Esophagus (tissue), 2 donors: ENCODE data around the gene AGTPBP1. TPM values are rescaled to one million over a fixed set of nuclear protein-coding genes. Genes with fewer than 3 reads are reported as not detected.
"Not testable (repeated sequence)": the region's sequence is repeated elsewhere in the genome, so short reads cannot be mapped to it uniquely, and the experiment has no call there.

ENCODE experiments used
- H3K27ac ChIP-seq, 2 donors: one replicate each; pipeline ENCODE4 v1.5.1; 2013; ENCODE audit warnings: low read depth in 2 of 2, mild to moderate bottlenecking in 2 of 2, inconsistent platforms in 1 of 2, low read length in 1 of 2, moderate library complexity in 1 of 2
- H3K27me3 ChIP-seq, 2 donors: one replicate each; pipeline ENCODE4 v1.6.1; 2013; ENCODE audit warnings: low read length in 2 of 2, control low read depth in 1 of 2, mild to moderate bottlenecking in 1 of 2; ENCODE audit not compliant: insufficient read depth in 2 of 2, control insufficient read depth in 1 of 2
- H3K36me3 ChIP-seq, 2 donors: one replicate each; pipeline ENCODE4 v1.6.1; 2013; ENCODE audit warnings: low read length in 1 of 2; ENCODE audit not compliant: control insufficient read depth in 2 of 2, insufficient read depth in 2 of 2
- H3K4me1 ChIP-seq, 2 donors: one replicate each; pipeline ENCODE4 v1.6.1; 2013; ENCODE audit warnings: low read length in 1 of 2; ENCODE audit not compliant: control insufficient read depth in 2 of 2, insufficient read depth in 2 of 2
- H3K4me3 ChIP-seq, 2 donors: one replicate each; pipeline ENCODE4 v1.5.1; 2013; ENCODE audit warnings: low read length in 2 of 2, mild to moderate bottlenecking in 2 of 2, low read depth in 1 of 2, moderate library complexity in 1 of 2
- H3K9me3 ChIP-seq, 2 donors: one replicate each; pipeline ENCODE4 v1.6.1; 2013; ENCODE audit warnings: mild to moderate bottlenecking in 2 of 2, low read depth in 1 of 2, low read length in 1 of 2, moderate library complexity in 1 of 2; ENCODE audit not compliant: control insufficient read depth in 2 of 2, insufficient read depth in 1 of 2
- WGBS, 2 donors: extraction: QIAGEN DNeasy Blood & Tissue Kit; methylation state at CpG; one replicate each; pipeline ENCODE4 v1.1.7; 2013; 5-methylcytosine and 5-hydroxymethylcytosine counted together
- polyA plus RNA-seq, 2 donors: library from polyadenylated mRNA; stranded (reverse); fragments of 200-250 nt; gene quantifications; one replicate each; pipeline ENCODE4 v1.2.3, GENCODE V29; 2013
- donor health status: healthy with polysubstance abuse.
- donor health status: Bipolar disorder and iron deficiency.

AGTPBP1 gene, protein sequence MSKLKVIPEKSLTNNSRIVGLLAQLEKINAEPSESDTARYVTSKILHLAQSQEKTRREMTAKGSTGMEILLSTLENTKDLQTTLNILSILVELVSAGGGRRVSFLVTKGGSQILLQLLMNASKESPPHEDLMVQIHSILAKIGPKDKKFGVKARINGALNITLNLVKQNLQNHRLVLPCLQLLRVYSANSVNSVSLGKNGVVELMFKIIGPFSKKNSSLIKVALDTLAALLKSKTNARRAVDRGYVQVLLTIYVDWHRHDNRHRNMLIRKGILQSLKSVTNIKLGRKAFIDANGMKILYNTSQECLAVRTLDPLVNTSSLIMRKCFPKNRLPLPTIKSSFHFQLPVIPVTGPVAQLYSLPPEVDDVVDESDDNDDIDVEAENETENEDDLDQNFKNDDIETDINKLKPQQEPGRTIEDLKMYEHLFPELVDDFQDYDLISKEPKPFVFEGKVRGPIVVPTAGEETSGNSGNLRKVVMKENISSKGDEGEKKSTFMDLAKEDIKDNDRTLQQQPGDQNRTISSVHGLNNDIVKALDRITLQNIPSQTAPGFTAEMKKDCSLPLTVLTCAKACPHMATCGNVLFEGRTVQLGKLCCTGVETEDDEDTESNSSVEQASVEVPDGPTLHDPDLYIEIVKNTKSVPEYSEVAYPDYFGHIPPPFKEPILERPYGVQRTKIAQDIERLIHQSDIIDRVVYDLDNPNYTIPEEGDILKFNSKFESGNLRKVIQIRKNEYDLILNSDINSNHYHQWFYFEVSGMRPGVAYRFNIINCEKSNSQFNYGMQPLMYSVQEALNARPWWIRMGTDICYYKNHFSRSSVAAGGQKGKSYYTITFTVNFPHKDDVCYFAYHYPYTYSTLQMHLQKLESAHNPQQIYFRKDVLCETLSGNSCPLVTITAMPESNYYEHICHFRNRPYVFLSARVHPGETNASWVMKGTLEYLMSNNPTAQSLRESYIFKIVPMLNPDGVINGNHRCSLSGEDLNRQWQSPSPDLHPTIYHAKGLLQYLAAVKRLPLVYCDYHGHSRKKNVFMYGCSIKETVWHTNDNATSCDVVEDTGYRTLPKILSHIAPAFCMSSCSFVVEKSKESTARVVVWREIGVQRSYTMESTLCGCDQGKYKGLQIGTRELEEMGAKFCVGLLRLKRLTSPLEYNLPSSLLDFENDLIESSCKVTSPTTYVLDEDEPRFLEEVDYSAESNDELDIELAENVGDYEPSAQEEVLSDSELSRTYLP
- polyA plus RNA-seq = 1 to 10 TPM; 3.9 to 4.0 TPM

DNA sequence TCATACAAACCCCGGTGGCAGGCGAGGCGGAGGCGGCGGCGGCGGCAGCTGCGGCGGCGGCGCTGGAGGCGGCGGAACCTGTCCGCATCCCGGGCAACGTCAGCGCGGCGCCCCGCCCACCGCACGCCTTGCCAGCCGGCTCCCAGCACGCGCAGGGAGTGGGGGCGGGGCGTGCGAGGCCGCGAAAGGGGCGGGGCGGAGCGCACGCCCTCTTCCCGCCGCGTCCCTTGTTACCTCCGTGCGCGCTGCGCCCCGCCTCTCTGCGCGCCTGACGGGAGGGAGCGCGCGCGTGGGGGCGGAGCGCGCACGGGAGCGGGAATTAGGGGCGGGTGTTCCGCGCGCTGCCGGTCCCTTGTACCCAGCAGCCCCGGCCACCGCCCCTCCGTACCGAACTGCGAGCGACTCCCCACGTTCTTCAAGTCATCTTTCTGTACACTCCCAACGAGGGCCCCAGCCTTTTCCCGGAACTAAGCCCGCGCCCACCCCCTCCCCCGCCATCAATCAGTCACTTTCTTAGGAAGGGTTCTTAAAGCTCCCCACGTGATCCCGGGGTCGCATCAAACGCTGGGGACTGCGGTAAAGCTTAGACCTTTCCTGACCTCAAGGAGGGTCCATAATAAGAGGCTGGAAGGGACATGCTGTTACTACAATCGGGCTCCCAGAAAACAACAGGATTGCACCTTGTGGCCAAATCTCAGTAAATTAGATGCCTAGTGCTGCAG is at the start of gene AGTPBP1:
Gene AGTPBP1, minus strand, starts transcription at position 80 of the 722 bp plus-strand sequence. CDS start 29,421 bp downstream, outside the sequence.
- Histone ChIP-seq H3K27ac (peak within 1 kb of the TSS; percentile 90 to 91), H3K36me3 (no peaks in the 10 kb centered on the region), H3K27me3 (no peaks in the 10 kb centered on the region), H3K9me3 (no peaks in the 10 kb centered on the region), H3K4me3 (peak within 1 kb of the TSS; percentile 69 to 98), H3K4me1 (no peaks in the 10 kb centered on the region)
- WGBS, 2 donors = 0 to 1% methylated on average over 38 to 77 of the region's 77 CpGs

DNA sequence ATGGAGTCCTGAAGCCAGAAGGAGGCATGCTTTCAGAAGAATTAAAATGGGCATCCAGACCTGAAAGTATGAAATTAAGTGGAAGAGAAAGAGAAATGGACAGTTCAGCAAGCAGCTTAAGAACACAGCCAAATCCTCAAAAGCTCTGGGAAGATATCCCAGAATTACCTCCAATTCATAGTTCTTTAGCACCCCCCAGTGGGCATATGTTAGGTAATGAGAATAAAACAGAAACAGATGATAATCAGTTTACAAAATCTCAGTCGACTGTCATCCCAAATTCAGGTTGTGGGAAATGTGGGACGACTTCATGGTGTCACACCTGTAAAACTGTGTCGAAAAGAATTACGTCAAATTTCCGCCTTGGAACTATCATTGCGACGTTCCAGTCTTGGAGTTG is 44.4 kb upstream of the AGTPBP1 start:
- H3K27ac ChIP-seq, H3K9me3 ChIP-seq, H3K4me3 ChIP-seq, H3K4me1 ChIP-seq, H3K27me3 ChIP-seq, H3K36me3 ChIP-seq: not testable (repeated sequence)
- 8 to 13% methylated on average over 3 to 7 of the region's 7 CpGs for WGBS, 2 donors

DNA sequence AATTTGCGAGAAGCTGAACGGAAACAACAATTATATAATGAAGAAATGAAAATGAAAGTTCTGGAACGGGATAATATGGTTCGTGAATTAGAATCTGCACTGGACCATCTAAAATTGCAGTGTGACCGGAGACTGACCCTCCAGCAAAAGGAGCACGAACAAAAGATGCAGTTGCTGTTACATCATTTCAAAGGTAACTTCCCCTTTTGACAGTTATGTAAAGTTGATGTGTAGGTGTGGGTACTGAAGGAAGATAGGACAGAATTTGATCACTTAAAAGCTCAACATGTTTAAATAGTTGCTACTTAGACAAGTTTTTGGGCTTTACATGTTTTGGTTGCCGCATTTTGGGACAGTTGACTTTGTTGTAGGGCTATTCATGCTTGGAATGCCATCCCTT is 32.1 kb upstream of the AGTPBP1 start:
- H3K36me3 ChIP-seq, H3K27me3 ChIP-seq, H3K9me3 ChIP-seq, H3K4me1 ChIP-seq, H3K27ac ChIP-seq, H3K4me3 ChIP-seq: not testable (repeated sequence)
- WGBS, 2 donors = 86 to 87% methylated on average over 7 of the region's 7 CpGs

DNA sequence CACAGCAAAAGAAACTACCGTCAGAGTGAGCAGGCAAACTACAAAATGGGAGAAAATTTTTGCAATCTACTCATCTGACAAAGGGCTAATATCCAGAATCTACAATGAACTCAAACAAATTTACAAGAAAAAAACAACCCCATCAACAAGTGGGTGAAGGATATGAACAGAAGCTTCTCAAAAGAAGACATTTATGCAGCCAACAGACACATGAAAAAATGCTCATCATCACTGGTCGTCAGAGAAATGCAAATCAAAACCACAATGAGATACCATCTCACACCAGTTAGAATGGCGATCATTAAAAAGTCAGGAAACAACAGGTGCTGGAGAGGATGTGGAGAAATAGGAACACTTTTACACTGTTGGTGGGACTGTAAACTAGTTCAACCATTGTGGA is 20.0 kb upstream of the AGTPBP1 start:
- not testable (repeated sequence) for H3K27me3 ChIP-seq, H3K4me3 ChIP-seq, H3K4me1 ChIP-seq, H3K36me3 ChIP-seq, H3K27ac ChIP-seq, H3K9me3 ChIP-seq
- 73 to 78% methylated on average over 2 of the region's 3 CpGs for WGBS, 2 donors

DNA sequence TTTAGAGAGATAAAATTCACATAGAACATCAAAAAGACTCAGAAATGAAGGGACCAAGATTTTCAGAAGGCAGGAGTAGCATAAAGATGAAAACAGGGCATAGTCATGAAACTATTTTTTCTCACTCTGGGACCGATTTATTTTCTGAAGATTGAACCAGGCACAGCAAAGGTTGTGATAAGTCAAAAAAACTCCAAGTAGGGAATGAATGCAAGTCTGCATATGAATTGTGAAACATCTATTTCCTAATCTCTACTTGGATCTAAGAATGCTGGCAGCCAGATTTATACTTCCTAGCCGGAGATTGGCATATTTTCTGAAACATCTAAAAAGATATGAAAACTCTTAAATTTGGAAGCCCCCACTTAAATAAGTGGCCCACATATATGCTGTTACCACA is 16.0 kb upstream of the AGTPBP1 start:
- not testable (repeated sequence) for H3K4me1 ChIP-seq, H3K27me3 ChIP-seq, H3K27ac ChIP-seq, H3K4me3 ChIP-seq, H3K9me3 ChIP-seq, H3K36me3 ChIP-seq
- 89 to 100% methylated on average over 2 of the region's 2 CpGs for WGBS, 2 donors

DNA sequence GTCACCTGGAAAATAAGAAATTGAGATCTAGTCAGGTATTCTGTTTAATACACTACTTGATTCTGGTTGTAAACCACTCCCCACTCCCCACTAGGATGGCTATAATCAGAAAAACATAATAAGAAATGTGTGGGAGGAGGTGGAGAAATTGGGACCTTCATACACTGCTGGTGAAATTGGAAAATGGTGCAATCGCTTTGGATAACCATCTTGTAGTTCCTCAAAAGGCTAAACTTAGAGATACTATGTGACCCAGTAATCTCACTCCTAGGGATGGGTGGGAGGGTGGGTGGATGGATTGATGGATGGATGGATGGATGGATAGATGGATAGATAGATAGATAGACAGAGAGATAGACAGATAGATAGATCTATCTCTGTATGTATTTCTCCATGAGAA is 14.5 kb upstream of the AGTPBP1 start:
- WGBS, 2 donors = 85 to 96% methylated on average over 1 of the region's 1 CpG
- H3K27ac ChIP-seq = not testable (repeated sequence)

DNA sequence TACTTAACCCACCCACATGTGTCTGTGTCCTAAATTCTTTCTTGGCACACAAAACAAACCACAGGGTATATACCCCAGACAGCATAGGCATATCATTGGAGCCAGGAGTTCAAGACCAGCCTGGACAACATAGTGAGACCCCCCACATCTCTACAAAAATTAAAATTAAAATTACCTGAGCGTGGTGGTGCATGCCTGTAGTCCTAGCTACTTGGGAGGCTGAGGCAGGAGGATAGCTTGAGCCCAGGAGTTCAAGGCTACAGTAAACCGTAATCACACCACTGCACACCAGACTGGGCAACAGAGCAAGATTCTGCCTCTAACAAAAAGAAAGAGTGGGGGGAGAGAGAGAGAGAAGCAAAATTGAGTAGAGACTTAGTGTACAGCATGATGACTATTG is 4.6 kb upstream of the AGTPBP1 start:
- no peaks in the 10 kb centered on the region for H3K4me1 ChIP-seq
- no peaks in the 10 kb centered on the region for H3K9me3 ChIP-seq
- no peaks in the 10 kb centered on the region for H3K27me3 ChIP-seq
- H3K27ac ChIP-seq = no peak overlapping the region
- H3K36me3 ChIP-seq = no peaks in the 10 kb centered on the region
- WGBS, 2 donors = 93 to 97% methylated on average over 2 of the region's 2 CpGs
- H3K4me3 ChIP-seq = no peak overlapping the region

More for the DNA sequence above, 14.5 kb upstream of the AGTPBP1 start:
- not testable (repeated sequence) for H3K4me3 ChIP-seq, H3K9me3 ChIP-seq, H3K27me3 ChIP-seq, H3K4me1 ChIP-seq, H3K36me3 ChIP-seq

DNA sequence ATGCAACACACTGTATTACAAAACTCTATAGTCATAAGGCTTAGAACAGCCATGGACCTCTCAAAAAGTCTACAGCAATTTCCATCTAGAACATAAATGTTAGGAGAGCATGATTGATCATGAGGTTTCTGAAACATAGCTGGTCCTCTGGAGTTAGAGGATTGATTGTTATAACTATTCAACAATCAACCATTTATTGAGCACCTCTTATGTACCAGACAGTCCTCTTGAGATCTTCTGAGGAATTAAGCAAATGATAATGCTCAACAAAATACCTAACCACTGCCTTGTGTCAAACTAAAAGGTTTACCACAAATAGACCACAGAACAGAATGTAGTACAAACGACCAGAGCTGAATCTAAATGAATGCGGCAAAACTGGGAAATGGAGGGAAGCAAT is 3.4 kb upstream of the AGTPBP1 start:
- Histone ChIP-seq H3K4me3 (no peak overlapping the region), H3K9me3 (no peaks in the 10 kb centered on the region), H3K27ac (no peak overlapping the region), H3K4me1 (no peaks in the 10 kb centered on the region), H3K27me3 (no peaks in the 10 kb centered on the region), H3K36me3 (no peaks in the 10 kb centered on the region)
- WGBS, 2 donors = 86 to 90% methylated on average over 2 of the region's 2 CpGs

DNA sequence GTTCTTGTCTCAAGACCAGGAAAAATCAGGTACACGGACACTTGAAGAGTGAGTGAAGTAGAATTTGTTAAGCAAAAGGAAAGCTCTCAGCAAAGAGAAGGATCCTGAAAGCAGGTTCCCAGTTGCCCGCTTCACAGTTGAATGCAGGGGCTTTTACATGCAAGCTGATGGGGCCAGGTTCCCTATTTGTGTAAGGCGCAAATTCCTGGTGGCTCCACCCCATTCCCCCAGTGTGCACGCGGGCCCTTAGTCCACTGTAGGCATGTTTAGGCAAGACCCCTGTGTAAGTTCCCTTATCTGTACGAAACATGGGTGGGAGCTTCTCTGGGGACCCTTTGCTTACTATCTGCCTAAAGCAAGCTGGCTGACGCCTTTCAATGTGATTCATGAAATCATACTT is 2.7 kb upstream of the AGTPBP1 start:
- Histone ChIP-seq H3K36me3 (no peaks in the 10 kb centered on the region), H3K27me3 (no peaks in the 10 kb centered on the region), H3K27ac (no peak overlapping the region), H3K4me3 (no peak overlapping the region), H3K9me3 (no peaks in the 10 kb centered on the region), H3K4me1 (no peaks in the 10 kb centered on the region)
- WGBS, 2 donors = 85 to 86% methylated on average over 7 of the region's 7 CpGs
